Endothelial cell of umbilical vein (primary cell): Measurements from ENCODE around the gene RFXANK. TPM values are rescaled to one million over a fixed set of nuclear protein-coding genes. Genes with fewer than 3 reads are reported as not detected.

Experiments used
- BruUV-seq: library from RNA; stranded (reverse); fragments of 400-500 nt; replicated peaks from 2 replicates; lab custom pipeline; 2021; lab: Mats Ljungman, UMichigan
- CTCF ChIA-PET: fragments of 300-600, 350-600 bp; sonication (Branson Sonifier 250); formaldehyde crosslinking; loops from one replicate; lab custom pipeline; 2021; ENCODE audit warnings: antibody characterized with exemption, inconsistent platforms; lab: Charles Lee
- POLR2A ChIA-PET: fragments of 300-600, 350-600 bp; sonication (Branson Sonifier 250); formaldehyde crosslinking; loops from one replicate; lab custom pipeline; 2021; ENCODE audit warnings: antibody characterized with exemption, inconsistent platforms; lab: Charles Lee
- DNase-seq: peaks from one replicate; pipeline ENCODE4 v3.0.0-alpha.2; 2011; ENCODE audit warnings: low read depth, low spot score
- FAIRE-seq: peaks from 2 replicates; lab custom pipeline; 2011; peaks lifted over from hg19 to GRCh38; lab: Jason Lieb, UNC
- H2AFZ ChIP-seq: 2 replicates; pipeline ENCODE4 v1.6.0; 2012; ENCODE audit warnings: low read depth, low read length, control low read depth, inconsistent platforms
- H3K27ac ChIP-seq: 2 replicates; pipeline ENCODE4 v1.5.1; 2011; ENCODE audit warnings: low read depth, mild to moderate bottlenecking, control low read depth, low read length, moderate library complexity; ENCODE audit not compliant: insufficient read depth
- H3K27me3 ChIP-seq, 2 experiments: 2 replicates each; pipeline versions ENCODE4 v1.6.0 to v1.6.1; 2011; ENCODE audit warnings: low read length in 2 of 2, mixed read lengths in 1 of 2; ENCODE audit not compliant: control insufficient read depth in 2 of 2, insufficient read depth in 2 of 2
- H3K36me3 ChIP-seq, 2 experiments: 2 replicates in 1 of 2; 3 replicates in 1 of 2; pipeline ENCODE4 v1.5.1; 2011; ENCODE audit warnings: low read length in 2 of 2, mild to moderate bottlenecking in 1 of 2, moderate library complexity in 1 of 2; ENCODE audit not compliant: control insufficient read depth in 2 of 2, insufficient read depth in 2 of 2; ENCODE audit errors: extremely low read depth in 1 of 2
- H3K4me1 ChIP-seq: 3 replicates; pipeline ENCODE4 v1.5.1; 2011; ENCODE audit warnings: mild to moderate bottlenecking, low read length; ENCODE audit not compliant: control insufficient read depth, insufficient read depth; ENCODE audit errors: extremely low read depth
- H3K4me2 ChIP-seq: 2 replicates; pipeline ENCODE4 v1.6.1; 2011; ENCODE audit warnings: low read length, control low read depth, mixed read lengths; ENCODE audit not compliant: insufficient read depth
- H3K4me3 ChIP-seq, 3 experiments: fragments of 200-600 bp in 1 of 3; sonication (generic), shearing (Covaris generic) in 1 of 3; replicated peaks in 1 of 3; 2 replicates each; pipeline ENCODE4 v1.5.1; 2011 to 2016; ENCODE audit warnings: control low read depth in 3 of 3, low read length in 3 of 3, mild to moderate bottlenecking in 2 of 3, inconsistent platforms in 1 of 3, low read depth in 1 of 3, moderate library complexity in 1 of 3; ENCODE audit not compliant: insufficient read depth in 1 of 3
- H3K79me2 ChIP-seq: 2 replicates; pipeline ENCODE4 v1.6.0; 2012; ENCODE audit warnings: low read length, inconsistent platforms; ENCODE audit not compliant: control insufficient read depth, insufficient read depth
- H3K9ac ChIP-seq: replicated peaks from 2 replicates; pipeline ENCODE3; 2011; ENCODE audit warnings: low read length, control low read depth; ENCODE audit not compliant: insufficient read depth; ENCODE audit errors: extremely low read depth
- H3K9me1 ChIP-seq: replicated peaks from 3 replicates; pipeline ENCODE4 v1.6.0; 2011; ENCODE audit warnings: mild to moderate bottlenecking, low read length; ENCODE audit not compliant: control insufficient read depth, insufficient read depth; ENCODE audit errors: extremely low read depth
- H3K9me3 ChIP-seq: replicated peaks from 2 replicates; pipeline ENCODE4 v1.5.1; 2012; ENCODE audit warnings: low read length, inconsistent platforms; ENCODE audit not compliant: control insufficient read depth, insufficient read depth
- H4K20me1 ChIP-seq: replicated peaks from 2 replicates; pipeline ENCODE3; 2011; ENCODE audit warnings: mild to moderate bottlenecking, low read length; ENCODE audit not compliant: control insufficient read depth, insufficient read depth; ENCODE audit errors: extremely low read depth
- CTCF ChIP-seq, 2 donors: IDR thresholded peaks; 1 replicate in 1 of 2; 2 replicates in 1 of 2; pipeline ENCODE4 v1.5.1; 2011; ENCODE audit warnings: low read length in 2 of 2, mild to moderate bottlenecking in 2 of 2, moderate library complexity in 2 of 2, control low read depth in 1 of 2, inconsistent platforms in 1 of 2, low read depth in 1 of 2; ENCODE audit not compliant: insufficient read depth in 1 of 2; ENCODE audit errors: extremely low read depth in 1 of 2
- EZH2 ChIP-seq: IDR thresholded peaks from 2 replicates; pipeline ENCODE4 v1.6.1; 2012; ENCODE audit warnings: borderline replicate concordance, low read depth, mild to moderate bottlenecking, moderate library complexity, low read length, inconsistent platforms; ENCODE audit not compliant: severe bottlenecking
- FOS ChIP-seq: IDR thresholded peaks from 2 replicates; pipeline ENCODE4 v1.6.1; 2011; ENCODE audit warnings: mild to moderate bottlenecking, low read length, moderate library complexity, borderline replicate concordance; ENCODE audit not compliant: insufficient read depth
- GATA2 ChIP-seq: IDR thresholded peaks from 2 replicates; pipeline ENCODE4 v1.7.0; 2011; ENCODE audit warnings: low read depth, mild to moderate bottlenecking, moderate library complexity, mixed read lengths, low read length; ENCODE audit not compliant: insufficient read length, insufficient read depth
- JUN ChIP-seq: IDR thresholded peaks from 2 replicates; pipeline ENCODE4 v1.6.1; 2011; ENCODE audit warnings: borderline replicate concordance, low read depth; ENCODE audit not compliant: insufficient read length, insufficient read depth
- MAX ChIP-seq: IDR thresholded peaks from 2 replicates; pipeline ENCODE4 v1.6.1; 2011; ENCODE audit not compliant: insufficient read depth, insufficient read length
- MYC ChIP-seq: IDR thresholded peaks from one replicate; pipeline ENCODE4 v1.6.1; 2011; ENCODE audit warnings: mild to moderate bottlenecking, low read depth, low read length
- POLR2A ChIP-seq: IDR thresholded peaks from 2 replicates; pipeline ENCODE4 v1.6.1; 2012; ENCODE audit warnings: low read depth, mild to moderate bottlenecking, control low read depth, low read length
- POLR2AphosphoS5 ChIP-seq: IDR thresholded peaks from 2 replicates; pipeline ENCODE4 v1.6.1; 2012; ENCODE audit warnings: low read depth, mild to moderate bottlenecking, control low read depth, low read length, moderate library complexity; ENCODE audit not compliant: insufficient read depth
- dilution Hi-C: fragments of 300-500 bp; cut with MboI; formaldehyde crosslinking; loops from one replicate; pipeline ENCODE4 v1.15.0; 2019; ENCODE audit warnings: low sequenced_read_pairs; ENCODE audit not compliant: extremely low pct_ligation_motif_present
- intact Hi-C: fragments of 100-400 bp; cut with micrococcal nuclease; formaldehyde crosslinking; loops from one replicate; pipeline ENCODE4 v1.10.0; 2022
- polyA plus RNA-seq, 4 experiments: library from polyadenylated mRNA; depleted of rRNA in 3 of 4; stranded (reverse) in 3 of 4; unstranded in 1 of 4; fragments of >200 nt; gene quantifications; 2 replicates each; pipeline versions ENCODE4 v1.2.1 to v1.2.3, GENCODE V29; 2011 to 2012; ENCODE audit warnings: missing spikeins in 1 of 4
- total RNA-seq: library from RNA; stranded (reverse); gene quantifications from 2 replicates; pipeline ENCODE4 v1.2.3, GENCODE V29; 2021

RFXANK gene
- total and polyA plus RNA-seq, 2 donors (not counting 3 experiments of a cell fraction or from before 2014, with no cell fraction given) = 105 to 124 TPM

- ChIA-PET CTCF (interaction anchor here (4.6 kb wide), 1 partner anchor 9 kb away, joined by 17 read pairs; no protein-coding TSS in a partner anchor), POLR2A (no interaction called here)
- Histone ChIP-seq H3K27ac (no peak overlapping the region), H3K79me2 (no peaks in the 10 kb centered on the region), H3K4me2 (no peak overlapping the region), H4K20me1 (no peaks in the 10 kb centered on the region), H3K36me3 (no peaks in the 10 kb centered on the region), H3K27me3 (no peaks in the 10 kb centered on the region), H3K4me3 (no peak overlapping the region), H3K9ac (no peak overlapping the region), H3K9me3 (no peaks in the 10 kb centered on the region), H3K9me1 (no peaks in the 10 kb centered on the region), H2AFZ (no peak overlapping the region), H3K4me1 (peaks cover 4% of the 10 kb centered on the region)
- no peak for FAIRE-seq
- BruUV-seq = no TSS peak
- TF ChIP-seq POLR2A = no peak
- no peak for TF ChIP-seq POLR2AphosphoS5
- TF ChIP-seq EZH2 = no peak
- no peak for TF ChIP-seq FOS
- TF ChIP-seq GATA2 = no peak
- no peak for TF ChIP-seq CTCF (IDR thresholded peaks at IDR 0.05; ENCODE audit: extremely low read depth in 1 of 2, insufficient read depth in 1 of 2, low read depth in 1 of 2, low read length in 2 of 2)
- no peak for TF ChIP-seq JUN
- no peak for TF ChIP-seq MAX
- no peak for TF ChIP-seq MYC
- no peak for DNase-seq
- dilution Hi-C loops = no loop called here
- intact Hi-C loops = no loop called here
Measured at GRCh38 chr19:19165396-19165795, 26.7 kb upstream of the RFXANK start.
